ENCODE measurements around the gene PTOV1.

PTOV1 gene

DNA sequence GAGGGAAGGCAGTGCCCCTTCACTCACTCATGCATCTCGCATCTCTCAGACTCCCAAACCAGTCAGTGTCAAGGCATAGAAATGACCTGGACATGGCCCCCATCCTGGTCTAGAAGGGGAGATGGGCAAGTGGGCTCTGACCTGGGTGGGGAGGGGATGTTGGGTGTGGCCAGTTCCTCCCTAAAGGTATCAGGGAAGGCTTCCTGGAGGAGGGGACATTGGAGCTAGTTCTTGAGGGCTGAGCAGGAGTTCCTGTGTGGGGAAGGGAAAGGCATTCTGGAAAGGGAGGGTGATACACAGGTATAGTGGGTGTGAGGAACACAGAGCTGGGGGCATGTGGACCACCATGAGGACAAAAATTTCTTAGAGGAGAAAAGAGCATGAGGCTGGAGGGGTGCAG, 41.8 kb downstream of the PTOV1 start:
- no peak for DNase-seq

DNA sequence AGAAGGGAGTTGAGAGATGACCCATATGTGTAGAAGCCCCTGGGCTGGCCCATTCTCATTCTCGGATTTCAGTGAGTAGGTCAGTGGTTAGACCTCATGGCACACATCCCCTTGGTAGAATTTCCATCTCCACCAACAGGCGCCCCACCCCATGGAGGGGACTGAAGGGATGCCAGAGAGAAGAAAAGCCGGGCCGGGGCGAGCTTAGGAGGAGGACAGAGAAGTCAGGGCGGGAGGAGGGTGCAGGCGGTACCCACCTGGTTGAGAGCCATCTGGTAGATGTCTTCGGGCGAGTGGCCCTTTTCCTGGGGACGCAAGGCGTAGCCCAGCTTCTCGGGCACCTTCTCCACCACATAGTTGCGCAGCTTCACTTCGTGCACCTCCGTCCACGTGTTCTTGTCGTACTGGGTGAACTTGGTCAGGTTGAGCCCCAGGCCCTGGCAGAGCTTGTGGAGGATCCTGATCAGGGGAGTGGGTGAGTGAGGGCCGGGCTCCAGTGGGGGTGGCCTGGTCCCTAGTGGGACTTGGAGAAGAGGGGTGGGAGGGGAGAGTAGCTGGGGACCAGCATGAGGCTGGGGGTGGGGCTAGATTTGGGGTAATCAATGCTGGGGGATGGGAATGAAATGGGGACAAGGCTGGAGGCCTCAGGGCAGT, 43.2 kb downstream of the PTOV1 start:
- no peak for DNase-seq

DNA sequence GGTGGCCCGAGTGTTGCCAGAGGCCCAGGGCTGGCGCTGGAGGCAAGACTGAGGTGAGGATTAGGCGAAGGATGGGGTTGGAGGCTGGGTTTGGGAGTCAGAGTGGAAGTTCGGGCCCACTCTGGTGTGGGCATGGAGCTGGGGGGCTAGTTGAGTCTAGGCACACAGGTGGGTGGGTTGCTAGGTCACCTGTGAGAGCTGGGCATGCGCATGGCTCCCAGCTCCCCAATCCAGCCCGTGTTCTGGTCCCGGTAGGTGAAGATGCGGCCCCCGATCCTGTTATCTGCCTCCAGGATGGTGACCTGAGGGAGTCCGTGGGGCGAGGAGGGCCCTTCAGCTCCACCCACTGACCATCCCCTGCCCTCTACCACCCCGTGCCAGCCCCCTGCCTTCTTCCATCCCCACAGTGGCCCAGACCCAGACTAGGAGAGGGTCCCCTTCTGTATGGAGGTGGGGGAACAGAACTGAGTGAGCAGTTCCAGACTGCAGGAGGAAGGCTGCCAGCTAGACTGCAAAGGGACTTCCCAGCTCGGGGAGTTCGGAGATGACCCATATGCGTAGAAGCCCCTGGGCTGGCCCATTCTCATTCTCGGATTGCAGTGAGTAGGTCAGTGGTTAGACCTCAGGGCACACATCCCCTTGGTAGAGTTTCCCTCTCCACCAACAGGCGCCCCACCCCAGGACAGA, 44.1 kb downstream of the PTOV1 start:
- no peak for DNase-seq

DNA sequence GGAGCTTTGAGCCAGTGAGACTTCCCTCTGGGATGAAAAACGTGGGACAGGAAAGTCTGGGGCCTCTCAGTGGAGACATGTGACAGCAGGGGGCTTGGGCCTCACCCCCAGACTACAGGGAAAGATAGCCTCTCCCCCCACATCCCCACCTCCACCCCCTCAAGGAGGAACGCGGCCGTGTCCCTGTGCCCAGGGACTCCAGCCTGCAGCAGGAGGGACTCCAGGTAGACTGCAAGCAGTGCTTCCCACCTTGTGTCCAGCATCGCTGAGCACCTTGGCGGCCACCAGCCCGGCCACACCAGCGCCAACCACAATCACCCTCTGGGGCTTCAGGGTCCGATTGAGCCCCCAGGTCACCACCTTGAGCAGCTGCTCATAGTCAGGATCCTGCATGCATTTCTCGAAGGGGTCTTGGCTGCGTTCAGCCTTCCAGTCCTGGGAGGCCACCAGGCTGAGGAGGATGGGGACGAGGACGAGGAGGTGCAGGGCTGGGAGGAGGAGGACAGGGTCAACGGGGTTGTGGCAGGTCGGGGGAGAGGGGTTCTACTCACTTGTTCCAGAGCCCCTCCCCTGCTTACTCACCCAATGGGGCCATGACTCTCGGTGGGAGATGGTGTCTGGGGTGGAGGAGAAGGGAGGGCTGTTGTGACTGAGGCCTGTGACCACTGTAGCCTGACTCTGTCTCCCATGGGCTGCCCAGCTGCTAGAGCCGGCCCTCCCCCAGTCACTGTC, 44.8 kb downstream of the PTOV1 start:
- DNase-seq = no peak

DNA sequence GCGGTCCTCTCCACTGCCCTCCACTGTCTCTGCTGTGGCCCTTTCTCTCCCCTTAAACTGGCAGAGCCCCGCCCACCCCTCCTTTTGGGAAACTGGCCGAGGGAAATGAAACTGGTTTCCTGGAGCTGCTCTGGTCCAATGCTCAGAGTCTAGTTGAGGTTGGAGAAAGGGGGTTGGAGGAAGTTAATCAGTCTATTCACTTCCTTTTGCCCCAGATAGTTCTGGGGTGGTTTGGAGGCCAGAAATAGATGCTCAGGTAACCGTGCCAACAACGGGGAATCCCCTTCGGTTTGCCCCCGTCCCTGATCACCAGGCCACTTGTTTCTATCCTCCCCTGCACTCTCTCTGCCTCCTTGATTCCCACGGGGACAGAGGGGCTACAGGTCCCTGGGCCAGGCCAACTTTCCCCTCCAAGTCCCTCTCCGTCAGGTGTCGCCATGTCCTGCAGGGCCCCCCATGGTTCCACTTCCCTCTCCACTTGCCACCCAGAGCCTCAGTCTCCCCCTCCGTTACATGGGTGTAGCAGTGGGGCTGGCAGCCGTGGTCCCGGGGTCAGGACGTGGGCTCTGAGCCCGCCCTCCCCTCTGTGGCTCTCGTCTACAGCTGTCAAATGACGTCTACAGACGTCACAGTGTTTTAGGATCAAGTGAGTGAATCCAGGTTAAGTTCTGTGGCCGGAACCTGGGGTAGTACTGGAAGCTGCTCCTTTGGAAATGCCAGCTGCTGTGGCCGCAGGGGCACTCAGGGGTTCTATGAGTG, 46.1 kb downstream of the PTOV1 start, which contains the start of gene IL4I1:
Gene IL4I1 (minus strand): TSS at position 25 of the 759 bp plus-strand sequence. CDS start 727 bp downstream, outside the sequence.
- DNase-seq = no peak

DNA sequence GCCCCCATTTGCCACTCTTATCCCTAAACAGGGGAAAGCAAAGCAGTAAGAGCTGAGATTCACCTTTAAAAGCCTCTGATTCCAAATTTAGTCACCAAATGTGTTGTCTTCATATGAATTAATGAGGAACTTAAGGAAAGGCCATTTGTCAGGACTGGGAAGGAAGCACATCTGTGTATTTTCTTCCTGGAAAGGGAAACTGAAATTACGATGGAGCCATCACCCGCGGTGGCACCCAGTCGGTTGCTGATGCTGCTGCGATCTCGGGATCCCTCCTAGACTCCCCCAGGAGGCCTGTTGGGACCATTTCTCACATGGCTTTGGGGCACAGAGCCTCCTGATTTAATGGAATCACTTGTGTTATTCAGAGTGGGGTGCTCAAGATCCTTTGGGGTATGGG, 53.2 kb downstream of the PTOV1 start:
- no peak for DNase-seq

DNA sequence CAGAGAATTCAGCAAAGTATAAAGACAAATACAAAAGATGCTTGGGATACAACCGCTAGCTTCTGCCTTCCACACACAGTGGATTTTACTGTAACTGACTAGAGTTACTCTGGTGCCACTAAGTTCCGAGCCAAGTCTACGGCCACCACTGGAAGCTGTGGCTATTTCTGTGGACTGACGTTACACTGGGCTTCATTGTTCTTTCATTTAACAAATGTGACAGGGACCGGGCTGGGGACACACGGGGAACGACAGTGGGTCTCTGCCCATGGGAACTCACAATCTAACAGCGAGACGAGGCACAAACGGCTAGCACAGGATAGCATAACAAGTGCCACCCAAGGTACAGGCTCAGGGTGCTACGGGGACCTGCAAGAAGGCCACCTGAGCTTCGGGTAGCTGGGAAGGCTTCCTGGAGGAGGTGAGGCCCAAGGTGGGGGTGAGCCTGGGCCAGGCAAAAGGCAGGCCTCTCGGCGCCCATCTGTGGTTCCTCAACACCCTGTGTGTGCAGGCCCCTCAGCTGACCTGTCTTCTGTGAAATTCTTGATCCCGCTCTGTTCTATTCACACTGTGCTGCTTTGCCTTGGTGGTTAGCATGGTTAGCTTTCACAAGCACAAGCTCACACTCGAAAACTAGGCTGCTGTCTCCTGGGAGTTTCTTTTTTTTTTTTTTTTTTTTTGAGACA, 56.1 kb downstream of the PTOV1 start:
- DNase-seq = no peak

DNA sequence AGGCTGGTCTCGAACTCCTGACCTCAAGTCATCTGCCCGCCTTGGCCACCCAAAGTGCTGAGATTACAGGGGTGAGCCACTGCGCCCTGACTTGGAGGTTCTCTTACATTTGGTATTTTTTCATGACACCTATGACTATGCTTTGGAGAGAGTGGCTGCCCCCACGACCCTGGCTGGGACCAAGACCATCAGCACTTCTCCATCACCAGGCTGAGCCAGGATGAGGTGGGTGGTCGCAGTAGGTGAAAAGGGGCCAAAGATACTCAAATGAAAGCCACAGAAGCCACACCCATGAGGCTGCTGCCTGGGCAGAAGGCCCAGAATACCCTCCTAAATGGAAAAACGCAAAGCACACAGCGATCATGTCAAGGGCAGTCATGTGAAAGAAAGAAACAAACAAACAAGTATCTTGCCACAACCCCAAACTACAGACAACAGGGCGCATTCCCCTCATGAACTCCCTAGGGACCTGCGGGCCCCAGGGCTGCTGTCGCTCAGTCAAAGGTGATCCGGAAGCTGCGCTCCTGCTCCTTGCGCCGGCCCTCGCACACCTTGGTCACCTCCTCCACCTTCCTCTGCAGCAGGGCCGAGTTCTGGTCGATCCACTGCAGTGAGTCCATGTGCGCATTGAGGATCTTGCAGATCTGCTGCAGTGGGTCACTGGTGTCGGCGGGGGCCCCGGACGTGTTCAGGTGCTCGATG, 56.9 kb downstream of the PTOV1 start:
- no peak for DNase-seq

DNA sequence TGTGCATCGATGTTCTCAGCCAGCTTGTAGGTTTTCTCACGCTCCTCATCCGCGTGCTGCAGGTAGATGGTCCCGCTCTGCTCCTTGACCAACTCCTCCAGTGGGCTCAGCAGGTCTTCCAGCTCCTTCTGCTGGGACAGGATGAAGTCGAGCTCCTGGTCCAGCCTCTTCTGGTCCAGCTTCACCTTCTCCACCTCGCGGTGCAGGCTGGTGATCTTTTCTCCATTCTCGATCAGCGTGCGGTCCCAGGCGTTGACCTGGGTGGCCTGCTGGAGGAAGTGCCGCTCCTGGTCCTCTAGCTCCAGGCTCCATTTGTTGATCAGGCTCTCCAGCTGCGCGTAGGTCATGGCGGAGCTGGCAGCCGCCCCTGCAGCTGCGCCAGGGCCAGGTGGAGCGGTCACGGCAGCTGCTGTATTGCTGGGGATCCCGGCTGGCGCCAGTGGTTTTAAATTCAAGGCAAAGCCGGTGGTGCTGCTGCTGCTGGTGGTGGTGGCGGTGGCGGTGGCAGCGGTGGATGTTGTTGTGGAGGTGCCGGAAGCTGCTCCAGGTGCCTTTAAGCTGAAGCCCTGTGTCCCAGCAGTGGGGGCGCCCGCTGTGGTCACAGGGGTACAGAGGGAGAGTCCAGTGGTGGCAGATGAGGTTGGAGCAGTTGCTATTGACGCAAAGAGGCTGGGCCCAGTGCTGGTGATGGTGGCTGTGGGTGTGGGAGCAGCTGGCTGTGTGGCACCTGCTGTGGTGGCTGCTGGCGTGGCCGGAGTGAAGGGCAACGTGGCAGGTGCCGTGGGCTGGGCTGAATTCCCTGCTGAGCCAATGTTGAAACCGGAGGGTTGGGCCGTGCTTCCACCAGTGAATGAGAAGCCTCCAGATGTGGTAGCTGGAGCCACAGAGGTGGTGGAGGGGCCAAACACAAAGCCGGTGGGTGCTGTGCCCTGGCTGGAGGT, 57.8 kb downstream of the PTOV1 start:
- no peak for DNase-seq

DNA sequence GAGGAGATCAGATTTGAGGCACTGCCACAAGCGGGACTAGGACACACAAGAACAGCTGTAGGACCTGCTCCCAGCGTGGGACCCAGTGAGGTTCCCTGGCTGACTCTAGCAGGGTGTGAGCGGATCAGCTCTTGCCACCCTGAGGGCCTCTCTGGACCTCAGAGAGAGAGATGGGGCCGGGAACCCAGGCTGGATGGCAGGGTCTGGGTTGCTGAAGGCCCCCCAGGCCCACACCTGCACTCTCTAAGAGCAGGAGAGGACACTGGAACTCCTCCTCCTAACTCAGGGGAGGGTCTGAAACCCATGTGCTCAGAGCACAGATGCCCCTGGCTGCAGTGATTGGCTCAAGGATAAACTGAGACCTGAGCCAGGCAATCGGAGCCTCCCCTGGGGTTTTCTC, 59.2 kb downstream of the PTOV1 start:
- no peak for DNase-seq

All from GOT3 (cell line).